ENCODE data around the gene PRIMA1.

PRIMA1 gene

DNA sequence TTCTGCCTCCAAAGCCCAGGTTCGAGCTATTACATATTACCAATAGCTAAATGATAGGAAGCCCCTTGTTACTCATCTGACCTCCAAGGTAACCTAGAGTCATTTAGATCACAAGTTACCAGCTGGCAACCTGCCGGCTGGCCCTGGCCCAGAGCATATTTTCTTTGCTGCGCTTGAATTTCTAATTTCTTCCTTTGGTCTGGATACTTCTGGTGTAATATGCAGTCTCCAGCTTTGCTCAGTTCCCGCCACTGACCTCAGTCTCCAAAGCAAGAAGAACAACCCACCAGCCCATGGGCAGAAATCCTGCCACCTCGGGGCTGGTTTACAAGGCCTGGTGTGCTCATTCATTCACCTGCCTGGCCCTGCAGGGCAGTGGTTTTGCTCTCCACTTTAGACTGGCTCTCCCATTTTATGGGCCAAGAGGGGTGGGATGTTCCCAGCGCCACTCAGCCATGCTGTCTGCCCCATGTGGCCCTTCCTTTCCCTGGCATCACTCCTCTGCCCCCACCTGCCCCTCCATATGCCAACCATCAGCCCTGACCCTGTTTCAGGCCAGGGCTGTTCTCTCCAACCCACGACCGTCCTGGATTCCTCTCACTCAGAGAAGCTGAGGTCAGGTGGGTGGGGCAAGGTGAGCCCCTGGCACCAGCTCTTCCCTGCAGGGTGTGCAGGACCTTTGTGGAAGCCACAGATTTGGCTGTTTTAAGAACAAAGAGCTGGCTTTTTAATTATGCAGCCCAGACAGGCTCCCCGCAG lies 76.0 kb downstream of the PRIMA1 start:
- no peak for DNase-seq (ENCODE audit: low spot score)

DNA sequence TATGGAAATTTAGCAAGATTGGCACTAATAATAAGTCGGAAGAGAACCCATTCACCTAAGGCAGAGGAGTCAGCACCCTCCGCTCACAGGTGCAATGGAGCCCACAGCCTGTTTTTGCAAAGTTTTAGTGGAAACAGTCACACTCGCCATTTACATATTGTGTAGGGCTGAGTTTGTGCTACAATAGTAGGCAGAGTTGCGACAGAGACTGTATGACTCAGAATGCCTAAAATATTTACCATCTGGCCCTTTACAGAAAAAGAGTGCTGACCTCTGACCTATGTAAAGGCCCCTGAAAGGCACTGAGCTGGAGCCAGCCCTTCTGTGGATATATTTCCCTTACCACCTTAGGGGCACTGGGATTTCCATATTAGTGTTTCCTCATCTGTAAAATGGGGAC lies 79.0 kb downstream of the PRIMA1 start:
- no peak for DNase-seq (ENCODE audit: low spot score)

DNA sequence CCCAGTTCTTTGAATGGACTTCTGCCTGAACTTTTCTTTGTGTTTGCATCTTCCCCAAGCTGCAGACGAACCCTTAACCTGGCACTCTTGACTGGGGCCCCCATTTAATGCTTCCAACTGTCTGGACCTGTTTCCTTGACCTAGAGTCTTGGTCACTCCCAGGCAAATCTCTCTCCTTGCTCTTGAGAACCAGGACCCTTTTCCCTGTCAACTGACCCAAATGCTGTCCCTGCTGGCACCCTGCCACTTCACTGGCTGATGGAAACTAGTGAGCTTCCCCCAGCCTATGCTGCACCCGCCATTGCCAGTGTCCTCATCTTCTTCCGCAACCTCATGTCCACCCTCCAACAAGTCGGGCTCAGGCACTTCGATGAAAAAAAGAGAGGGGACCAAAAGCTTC lies 79.5 kb downstream of the PRIMA1 start:
- DNase-seq (ENCODE audit: low spot score) = no peak

DNA sequence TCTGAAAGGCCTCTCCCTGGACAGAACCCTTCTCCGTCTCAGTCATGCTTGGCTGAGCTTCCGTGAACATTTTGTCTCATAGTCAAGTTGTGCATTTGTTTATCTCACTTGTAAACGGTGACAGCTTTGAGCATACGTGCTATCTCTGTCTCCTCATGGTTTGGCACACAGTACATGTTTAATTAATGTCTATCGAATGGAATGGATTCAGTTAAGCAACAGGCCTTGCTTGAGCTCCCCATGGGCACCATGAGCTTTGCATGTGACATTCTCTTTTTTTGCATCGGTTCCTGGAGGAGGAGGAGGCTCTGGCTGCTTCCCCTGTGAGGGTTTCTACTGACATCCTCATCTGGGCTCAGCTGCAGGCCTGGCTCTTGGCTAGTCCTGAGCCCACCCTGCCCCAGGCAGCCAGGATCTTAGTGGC lies 80.0 kb downstream of the PRIMA1 start:
- DNase-seq (ENCODE audit: low spot score) = no peak

DNA sequence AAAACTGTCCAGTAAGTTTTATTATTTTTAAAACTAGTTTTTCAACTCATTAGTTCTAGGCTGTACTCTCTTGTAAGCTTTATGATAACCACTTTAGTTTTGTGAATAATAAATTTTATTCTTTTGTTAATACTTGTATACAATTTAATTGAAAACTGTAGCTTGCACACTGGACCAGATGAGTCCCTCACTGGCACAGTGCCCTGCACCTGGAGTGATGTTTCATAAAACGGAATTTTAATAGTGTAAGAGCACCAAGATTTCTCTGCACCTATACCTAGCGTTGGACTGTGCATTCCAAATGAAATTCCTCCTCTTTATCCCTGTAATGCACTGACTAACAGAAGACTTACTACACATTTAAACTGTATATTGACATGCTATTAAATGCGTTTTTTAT lies 80.8 kb downstream of the PRIMA1 start:
- DNase-seq (ENCODE audit: low spot score) = no peak

DNA sequence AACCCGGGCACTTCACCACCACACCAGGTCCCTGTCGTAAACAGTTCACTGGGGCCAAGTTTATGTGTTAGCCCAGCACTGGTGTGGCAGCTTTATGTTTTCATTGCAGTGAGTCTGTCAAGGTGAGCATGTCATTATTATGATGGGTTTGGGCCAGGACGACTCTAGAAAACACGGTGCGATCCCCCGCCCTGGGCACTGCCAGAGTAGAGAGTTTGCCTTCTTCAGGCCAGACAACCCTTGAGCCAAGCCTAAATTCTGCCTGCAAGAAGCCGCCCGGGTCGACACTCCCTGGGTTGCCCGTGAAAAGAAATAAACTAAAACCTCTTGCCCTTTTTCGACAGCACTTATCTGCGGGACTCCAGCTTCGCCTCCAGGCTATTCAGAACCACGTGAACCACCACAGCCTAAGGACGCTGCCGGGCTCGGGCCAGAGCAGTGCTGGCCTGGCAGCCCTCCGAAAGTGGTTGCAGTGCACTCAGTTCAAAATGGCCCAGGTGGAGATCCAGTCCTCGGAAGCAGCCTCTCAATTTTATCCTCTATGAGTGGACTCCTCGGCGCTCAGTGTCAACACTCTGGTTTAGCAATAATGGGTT lies 81.8 kb downstream of the PRIMA1 start:
- no peak for DNase-seq (ENCODE audit: low spot score)

DNA sequence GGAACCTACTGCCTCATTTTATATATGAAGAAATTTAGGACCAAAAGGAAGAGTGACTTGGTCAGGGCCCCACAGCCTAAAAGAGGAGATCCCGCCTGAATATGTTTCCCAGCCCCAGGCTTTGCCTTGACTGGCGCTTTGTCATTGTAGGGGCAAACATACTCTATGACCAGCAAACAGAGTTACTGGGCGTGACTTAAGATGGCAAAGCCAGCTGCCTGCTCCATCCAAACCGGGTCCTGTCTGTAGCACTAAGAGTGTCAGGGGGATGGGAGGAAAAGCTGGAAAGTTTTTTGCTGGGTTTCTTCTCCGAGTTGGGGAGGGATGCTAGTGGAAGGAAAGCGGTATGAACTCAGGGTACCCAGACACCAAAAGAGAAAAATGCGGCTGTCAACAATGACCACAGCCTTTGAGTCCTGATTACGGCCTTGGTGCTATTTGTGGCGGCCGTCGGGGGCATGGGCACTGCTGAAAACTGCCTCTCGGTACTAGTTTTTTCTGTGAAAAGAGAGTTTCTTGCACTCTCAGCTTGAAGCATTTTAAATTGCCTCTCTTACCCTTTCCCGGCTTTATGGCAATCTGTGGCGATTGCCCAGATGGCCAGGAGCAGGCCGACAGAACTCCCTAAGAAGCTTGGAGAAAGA lies 82.7 kb downstream of the PRIMA1 start:
- no peak for DNase-seq (ENCODE audit: low spot score)

DNA sequence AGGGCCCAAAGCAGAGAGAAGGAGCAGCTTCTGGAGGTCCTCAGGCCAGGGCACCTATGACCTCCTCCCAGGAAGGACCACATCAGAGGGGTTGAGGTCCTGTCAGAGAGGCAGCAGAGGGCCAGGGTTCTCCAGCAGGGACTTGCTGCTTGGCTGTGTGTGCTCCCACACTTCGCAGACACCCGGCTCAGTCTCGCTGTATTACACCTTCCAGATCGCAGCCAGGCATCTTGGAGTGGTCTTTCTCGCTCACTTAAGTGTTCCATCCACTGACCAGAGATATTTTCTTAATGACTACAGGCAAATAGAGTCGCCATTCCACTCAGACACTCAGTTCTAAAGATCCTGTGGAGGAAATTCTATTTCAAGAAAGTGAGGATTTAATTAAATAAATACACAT lies 84.3 kb downstream of the PRIMA1 start:
- no peak for DNase-seq (ENCODE audit: low spot score)

DNA sequence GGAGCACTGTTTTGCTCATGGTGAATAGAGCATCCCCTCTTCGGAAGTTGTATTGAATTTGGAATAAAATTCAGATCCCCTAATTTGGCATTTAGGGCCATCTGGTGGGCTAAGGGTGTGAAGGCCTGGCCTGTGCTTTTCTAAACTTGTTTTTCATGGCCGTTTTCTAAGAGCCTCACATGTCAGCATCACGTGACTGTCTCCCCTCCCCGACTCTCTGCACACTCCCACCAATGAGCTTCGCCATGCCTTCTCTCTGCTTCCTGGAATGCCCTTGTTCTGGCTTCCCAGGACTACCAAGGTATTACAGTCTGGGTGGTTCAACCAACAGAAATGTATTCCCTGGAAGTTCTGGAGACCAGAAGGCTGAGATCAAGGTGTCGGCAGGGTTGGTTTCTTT lies 85.3 kb downstream of the PRIMA1 start:
- DNase-seq (ENCODE audit: low spot score) = no peak

DNA sequence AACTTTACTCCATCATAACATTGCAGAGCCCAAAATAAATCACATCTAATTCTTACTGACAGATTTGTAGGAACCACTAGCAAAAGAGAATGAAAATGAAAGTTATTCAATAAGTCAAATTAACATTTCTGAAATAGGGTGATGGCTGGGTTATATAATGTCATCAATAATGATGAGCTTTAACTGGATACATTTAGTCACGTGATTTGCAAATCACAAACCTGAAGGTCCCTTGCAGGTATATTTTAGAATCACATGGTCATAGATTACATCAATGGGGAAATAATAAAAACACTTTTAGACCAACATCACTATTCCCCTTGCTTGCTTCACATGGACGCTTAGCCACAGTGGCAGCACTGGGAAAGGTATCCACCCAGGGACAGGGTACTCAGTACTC lies 86.7 kb downstream of the PRIMA1 start:
- DNase-seq (ENCODE audit: low spot score) = no peak

DNA sequence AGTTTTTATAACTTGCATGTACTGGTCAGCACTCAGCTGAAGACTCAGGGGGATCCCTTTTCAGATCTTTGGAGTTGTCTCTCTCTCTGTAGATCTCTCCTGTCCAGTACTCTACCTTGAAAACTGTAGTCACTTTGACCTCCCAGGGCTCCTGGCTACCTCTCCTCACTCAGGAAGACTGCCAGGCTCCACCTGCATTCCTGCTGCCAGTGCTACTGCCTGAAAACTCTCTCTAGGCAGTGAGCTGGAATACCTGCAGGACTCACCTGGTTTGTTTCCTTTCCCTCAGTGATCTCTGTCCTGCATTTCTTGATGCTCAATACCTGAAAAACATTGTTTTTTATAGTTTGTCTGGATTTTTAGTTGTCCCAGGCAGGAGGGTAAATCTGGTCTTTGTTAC lies 87.4 kb downstream of the PRIMA1 start:
- DNase-seq (ENCODE audit: low spot score) = no peak

DNA sequence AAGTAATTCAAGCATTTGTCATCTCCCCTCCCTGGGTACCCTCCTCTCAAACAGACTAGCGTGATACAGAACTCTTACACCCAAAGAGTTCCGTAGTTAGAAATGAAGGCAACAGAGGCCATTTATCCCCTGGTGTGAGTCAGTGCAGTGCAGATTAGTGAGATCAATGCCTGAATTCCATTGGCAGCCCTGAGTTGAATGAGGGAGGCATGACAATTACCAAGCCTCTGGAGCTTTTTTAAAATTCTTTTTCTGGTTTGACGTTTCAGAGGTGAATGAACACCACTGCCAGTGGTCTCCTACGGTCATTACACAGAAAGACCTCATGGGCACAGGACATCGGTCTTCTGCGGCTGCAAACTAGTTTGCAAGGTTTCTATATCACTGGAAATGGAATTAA lies 94.4 kb downstream of the PRIMA1 start:
- no peak for DNase-seq (ENCODE audit: low spot score)

DNA sequence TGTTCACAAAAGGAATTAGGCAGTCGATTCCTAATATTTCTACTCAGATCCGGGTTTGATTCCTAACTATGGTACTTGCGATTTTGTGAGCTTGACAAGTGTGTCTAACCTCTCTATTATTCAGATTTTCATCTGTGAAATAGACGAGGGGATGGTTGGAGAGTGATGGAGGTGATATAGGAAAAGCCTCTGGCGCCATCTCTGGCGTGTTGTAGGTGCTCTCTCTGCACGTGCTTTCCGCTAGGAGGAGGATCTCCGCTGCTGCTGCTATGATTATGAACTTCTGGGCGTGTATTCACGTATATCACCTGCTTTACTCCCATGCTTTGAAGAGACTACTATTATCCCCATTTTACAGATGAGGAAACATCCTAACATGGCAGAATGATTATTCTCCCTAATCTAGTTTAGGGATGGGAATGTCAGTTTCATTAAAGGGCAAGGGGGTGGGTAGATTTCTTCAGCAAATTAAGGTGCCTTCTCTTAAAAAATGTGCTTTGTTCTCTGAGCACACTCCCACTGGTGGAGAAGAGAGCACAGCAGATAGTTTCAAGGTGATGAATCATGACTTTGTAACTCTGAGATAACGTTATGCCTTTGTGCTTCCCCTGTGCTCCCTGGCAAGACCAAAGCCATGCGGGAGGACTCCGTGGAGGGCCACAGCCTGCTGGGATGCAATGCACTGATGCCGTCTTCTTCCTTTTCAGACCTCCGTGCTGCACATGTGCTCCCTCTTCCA lies 97.1 kb downstream of the PRIMA1 start:
- no peak for DNase-seq (ENCODE audit: low spot score)

DNA sequence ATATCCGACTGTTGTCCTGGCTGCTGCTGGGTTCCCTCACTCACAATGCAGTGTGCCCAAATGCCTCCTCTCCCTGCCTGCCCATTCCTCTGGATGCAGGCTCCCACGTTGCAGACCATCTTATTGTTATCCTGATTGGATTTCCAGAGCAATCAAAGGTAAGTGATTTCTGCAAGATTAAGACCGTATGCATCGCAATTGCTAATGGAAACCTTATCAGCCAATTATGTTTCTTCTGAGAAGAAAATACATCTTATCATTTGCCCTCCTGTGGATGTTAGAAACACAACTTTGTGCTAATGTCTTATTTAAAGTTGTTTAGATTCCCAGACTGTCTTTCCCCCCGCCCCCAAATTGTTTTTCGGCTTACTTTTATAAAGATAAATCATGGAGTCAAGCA lies 98.1 kb downstream of the PRIMA1 start:
- DNase-seq (ENCODE audit: low spot score) = no peak

DNA sequence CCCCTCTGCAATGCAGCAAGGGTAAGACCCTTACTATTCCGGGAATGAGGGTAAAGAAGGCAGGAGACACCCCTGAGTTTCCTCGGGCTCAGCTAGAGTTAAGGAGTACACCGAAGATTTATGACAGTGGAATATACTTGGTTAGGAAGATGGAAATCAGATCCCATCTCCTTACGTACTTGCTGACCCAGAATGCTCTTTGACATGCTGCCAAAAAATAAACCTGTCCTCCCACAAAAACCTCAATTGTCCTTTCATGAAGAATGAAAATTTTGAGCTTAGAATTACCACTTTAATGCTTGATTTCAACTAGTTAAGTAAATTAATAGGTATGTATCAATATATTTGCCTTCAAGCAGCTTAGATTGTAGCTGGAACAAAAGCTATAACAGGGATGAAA lies 99.5 kb downstream of the PRIMA1 start:
- no peak for DNase-seq (ENCODE audit: low spot score)

DNA sequence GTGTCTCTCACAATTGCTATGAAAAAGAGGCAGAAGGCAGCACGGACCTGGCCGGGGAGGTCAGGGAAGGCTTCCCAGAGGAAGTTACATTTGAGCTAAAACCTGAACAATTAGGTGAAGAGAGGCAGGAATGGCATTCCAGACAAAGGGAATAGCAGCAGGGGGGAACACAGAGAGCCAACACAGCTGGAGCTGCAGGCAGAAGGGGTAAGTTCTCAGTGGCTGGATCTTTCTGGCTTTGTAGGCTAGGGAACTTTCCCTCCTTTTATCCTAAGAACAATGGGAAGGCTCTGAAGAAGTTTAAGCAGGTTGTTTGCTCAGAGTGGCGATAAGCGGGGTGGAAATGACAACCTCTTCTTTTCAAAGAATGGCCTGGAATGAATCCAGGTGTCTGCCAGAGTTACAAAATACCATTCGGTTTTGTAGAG lies 100.0 kb downstream of the PRIMA1 start:
- DNase-seq (ENCODE audit: low spot score) = no peak

DNA sequence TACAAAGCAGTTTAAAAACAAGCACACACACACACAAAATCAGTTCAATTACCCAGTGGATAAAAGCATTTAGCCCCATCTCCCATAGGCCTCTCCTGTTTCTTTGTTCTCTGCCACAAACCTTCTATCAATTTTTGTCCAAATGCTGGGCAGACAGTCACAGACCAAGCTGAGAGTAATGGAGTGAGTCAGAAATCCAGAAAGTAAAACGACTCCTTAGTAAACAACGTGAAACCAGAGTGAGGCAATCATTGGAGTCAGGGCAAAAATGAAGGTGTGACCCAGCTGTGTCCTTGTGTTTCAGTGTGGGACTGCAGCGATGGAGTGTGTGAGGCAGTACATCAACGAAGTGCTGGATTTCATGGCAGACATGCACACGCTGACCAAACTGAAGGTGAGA lies 102.0 kb downstream of the PRIMA1 start:
- no peak for DNase-seq (ENCODE audit: low spot score)

DNA sequence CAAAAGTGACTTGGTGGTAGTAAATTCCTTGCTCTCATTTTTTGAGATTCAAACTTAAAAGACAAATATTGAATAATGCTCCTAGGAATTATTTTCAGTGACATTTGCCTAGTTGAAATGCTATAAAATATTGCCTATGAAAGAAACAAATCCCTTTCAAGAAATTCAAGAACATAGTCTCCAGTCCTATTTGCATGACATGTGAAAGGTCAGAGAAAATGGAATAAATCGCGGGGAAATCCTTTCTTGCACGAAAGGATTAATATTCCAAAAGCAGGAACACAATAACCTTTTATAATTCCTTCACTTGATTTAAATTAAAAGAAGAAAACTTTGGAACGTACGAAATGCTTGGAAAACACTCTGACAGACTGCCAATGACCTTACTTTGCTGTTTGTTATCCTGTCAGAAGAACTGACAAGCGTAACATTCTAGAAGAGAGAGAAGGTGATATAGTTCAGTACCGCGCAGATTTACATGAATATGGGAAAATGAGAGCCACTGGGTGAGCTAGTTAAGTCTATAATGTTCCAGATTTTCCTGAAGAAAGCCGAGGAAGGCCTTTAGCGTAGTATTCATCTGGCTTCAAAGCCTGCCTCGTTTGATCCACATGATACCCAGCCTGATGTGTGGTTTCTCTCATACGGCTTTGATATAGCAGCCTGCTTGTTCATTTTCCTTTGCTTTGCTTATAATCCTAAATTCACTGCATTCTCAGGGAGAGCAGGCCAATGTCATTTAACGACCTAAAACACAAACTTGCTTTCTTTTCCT lies 103.0 kb downstream of the PRIMA1 start:
- DNase-seq (ENCODE audit: low spot score) = no peak

DNA sequence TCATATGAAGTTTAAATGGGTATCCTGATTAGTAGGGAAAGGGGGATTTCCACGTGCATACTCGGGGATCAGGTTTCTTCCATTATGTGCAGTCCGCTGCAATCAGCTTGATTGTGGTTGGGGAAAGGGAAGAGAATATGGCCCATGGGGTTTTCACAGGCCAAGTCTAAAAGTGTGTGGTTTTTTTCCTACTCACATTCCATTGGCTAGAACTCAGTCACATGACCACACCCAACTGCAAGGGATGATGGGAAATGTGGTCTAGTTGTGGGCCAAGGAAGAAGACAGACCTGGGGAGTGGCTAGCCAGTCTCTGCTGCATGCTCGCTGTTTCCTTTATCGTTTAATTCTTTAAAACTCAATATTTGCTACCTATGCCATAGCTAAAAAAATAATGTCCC lies 105.1 kb downstream of the PRIMA1 start:
- DNase-seq (ENCODE audit: low spot score) = peak; percentile 82

DNA sequence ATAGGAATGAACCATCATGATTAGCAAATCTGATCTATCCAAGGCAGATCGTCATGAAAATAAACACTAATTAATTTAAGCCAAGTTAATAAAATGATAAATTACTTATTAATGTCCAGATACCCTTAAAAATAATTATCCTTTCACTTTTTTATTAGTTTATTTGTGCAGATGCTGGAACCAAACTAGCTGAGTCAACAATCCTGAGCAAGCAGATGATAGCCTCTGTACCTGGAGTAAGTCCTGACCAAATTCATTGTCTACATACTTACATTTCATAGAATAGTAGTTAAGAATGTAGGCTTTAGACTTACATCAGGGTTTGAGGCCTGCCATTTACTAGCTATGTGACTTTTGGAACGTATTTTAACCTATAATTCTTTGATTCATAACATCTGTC lies 105.8 kb downstream of the PRIMA1 start:
- no peak for DNase-seq (ENCODE audit: low spot score)

DNA sequence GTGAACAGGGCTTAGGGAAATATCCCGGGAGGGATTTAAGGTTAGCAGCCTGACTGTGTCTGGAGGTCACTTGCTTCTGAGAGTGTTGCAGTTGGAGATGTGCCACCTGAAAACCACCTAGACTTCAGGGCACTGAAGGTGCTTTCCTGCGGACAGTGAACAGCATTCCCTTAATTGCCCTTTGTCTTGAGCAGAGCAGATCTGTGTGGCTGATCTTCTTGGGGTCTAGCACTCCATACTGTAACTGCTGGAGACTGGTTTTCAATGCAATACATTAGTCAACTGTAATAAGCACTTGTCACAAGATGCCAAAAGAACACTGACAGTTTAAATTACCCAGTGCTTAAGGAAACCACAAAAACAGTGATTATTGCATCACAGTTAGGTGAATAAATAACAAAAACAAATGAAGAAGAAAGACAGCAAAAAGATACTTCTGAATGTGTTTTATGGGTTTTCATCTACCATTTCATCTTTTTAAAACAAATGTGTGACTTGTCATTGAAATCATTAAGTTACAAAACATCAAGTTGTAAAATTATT lies 111.8 kb downstream of the PRIMA1 start:
- no peak for DNase-seq (ENCODE audit: low spot score)

DNA sequence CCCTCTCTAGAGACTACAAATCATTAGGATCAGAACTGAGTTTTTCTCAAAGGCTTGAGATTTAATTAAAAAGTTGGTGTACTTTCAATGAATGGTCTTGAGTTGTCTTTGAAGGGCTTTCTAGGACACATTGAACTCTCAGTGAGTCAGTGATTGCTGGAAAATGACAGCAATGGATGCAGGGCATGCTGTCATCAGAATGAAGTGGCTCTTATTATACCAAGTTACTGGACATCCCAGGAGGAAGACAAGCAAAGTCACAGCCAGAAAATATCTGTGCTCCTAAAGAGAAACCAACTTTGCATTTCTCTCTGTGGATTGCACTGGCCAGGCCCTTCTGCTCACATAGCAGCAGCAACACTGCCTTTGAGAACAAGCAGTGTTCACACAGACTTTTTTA lies 112.6 kb downstream of the PRIMA1 start:
- no peak for DNase-seq (ENCODE audit: low spot score)

Measured in NAMALWA (cell line).